GM12801 (cell line): Measurements from ENCODE around the gene CCR5.

Source experiments
- CTCF ChIP-seq: IDR thresholded peaks from one replicate; pipeline ENCODE4 v1.5.1; 2011; ENCODE audit warnings: control low read depth; ENCODE audit not compliant: insufficient read length; ENCODE audit errors: extremely low read depth

The CCR5 gene

GRCh38 chr3:46353647-46354410 lies 16.9 kb upstream of the CCR5 start, which contains the start of gene CCR2:
Gene CCR2 (plus strand): TSS chr3:46354111. CDS start chr3:46357528, 3,417 bp downstream.
- no peak for TF ChIP-seq CTCF

GRCh38 chr3:46354478-46354877 lies 16.3 kb upstream of the CCR5 start:
- TF ChIP-seq CTCF = no peak

GRCh38 chr3:46354984-46355383 lies 15.8 kb upstream of the CCR5 start:
- no peak for TF ChIP-seq CTCF

GRCh38 chr3:46356276-46356675 lies 14.5 kb upstream of the CCR5 start:
- no peak for TF ChIP-seq CTCF

- TF ChIP-seq CTCF = no peak
These were observed 13.8 kb upstream of the CCR5 start for GRCh38 chr3:46356909-46357308.

- no peak for TF ChIP-seq CTCF
These were observed 12.3 kb upstream of the CCR5 start for GRCh38 chr3:46358466-46358865.

- TF ChIP-seq CTCF = no peak
These were observed 10.8 kb upstream of the CCR5 start for GRCh38 chr3:46359733-46360493.
